ENCODE measurements around the gene PEAK1. TPM values are rescaled to one million over a fixed set of nuclear protein-coding genes. Genes with fewer than 3 reads are reported as not detected.

PEAK1 gene
- total and polyA plus RNA-seq, 2 donors (not counting 1 experiment from before 2014, with no cell fraction given): 61.0 to 91.8 TPM

- peaks cover 25% of the 10 kb centered on the region for H3K79me2 ChIP-seq (ENCODE audit: control insufficient read depth, insufficient read depth, low read length)
- H4K20me1 ChIP-seq (ENCODE audit: control insufficient read depth, extremely low read depth, insufficient read depth, low read length): no peaks in the 10 kb centered on the region
- no peaks in the 10 kb centered on the region for H3K36me3 ChIP-seq (ENCODE audit: control insufficient read depth, insufficient read depth, low read length)
- TF ChIP-seq EZH2 (IDR thresholded peaks at IDR 0.05; ENCODE audit: low read length, missing control alignments) (no peak), CTCF (conservative IDR thresholded peaks at IDR 0.05 in 1 of 2, IDR thresholded peaks at IDR 0.05 in 1 of 2; ENCODE audit: low read depth in 1 of 2, low read length in 2 of 2) (no peak)
- H3K4me1 ChIP-seq (ENCODE audit: control insufficient read depth, extremely low read depth, insufficient read depth, low read length): no peaks in the 10 kb centered on the region
- no peaks in the 10 kb centered on the region for H3K9me3 ChIP-seq (ENCODE audit: control insufficient read depth, insufficient read depth, low read depth, low read length)
- H3K4me2 ChIP-seq (ENCODE audit: extremely low read depth, insufficient read depth, low read length): no peak overlapping the region
- H3K9ac ChIP-seq (ENCODE audit: insufficient read depth, low read length): no peak overlapping the region
- no peak overlapping the region for H3K4me3 ChIP-seq (replicated peaks in 1 of 4; ENCODE audit: control extremely low read depth in 1 of 4, insufficient read depth in 1 of 4, low read depth in 3 of 4, low read length in 4 of 4)
- no peaks in the 10 kb centered on the region for H3K27me3 ChIP-seq (ENCODE audit: control insufficient read depth, insufficient read depth, low read length)
- H3K27ac ChIP-seq (ENCODE audit: insufficient read depth, low read length): no peak overlapping the region
- no peak for DNase-seq (ENCODE audit: low read depth in 2 of 2)
- no peak overlapping the region for H2AFZ ChIP-seq (ENCODE audit: low read length)
Measured at GRCh38 chr15:77354063-77354462, 65.8 kb downstream of the PEAK1 start.

- Histone ChIP-seq H3K36me3 (ENCODE audit: control insufficient read depth, insufficient read depth, low read length) (no peaks in the 10 kb centered on the region), H2AFZ (ENCODE audit: low read length) (no peak overlapping the region), H3K9ac (ENCODE audit: insufficient read depth, low read length) (no peak overlapping the region), H3K27ac (ENCODE audit: insufficient read depth, low read length) (no peak overlapping the region), H3K9me3 (ENCODE audit: control insufficient read depth, insufficient read depth, low read depth, low read length) (no peaks in the 10 kb centered on the region), H3K79me2 (ENCODE audit: control insufficient read depth, insufficient read depth, low read length) (peaks cover 23% of the 10 kb centered on the region), H3K4me1 (ENCODE audit: control insufficient read depth, extremely low read depth, insufficient read depth, low read length) (no peaks in the 10 kb centered on the region), H3K4me3 (replicated peaks in 1 of 4; ENCODE audit: control extremely low read depth in 1 of 4, insufficient read depth in 1 of 4, low read depth in 3 of 4, low read length in 4 of 4) (no peak overlapping the region), H3K27me3 (ENCODE audit: control insufficient read depth, insufficient read depth, low read length) (no peaks in the 10 kb centered on the region), H4K20me1 (ENCODE audit: control insufficient read depth, extremely low read depth, insufficient read depth, low read length) (no peaks in the 10 kb centered on the region), H3K4me2 (ENCODE audit: extremely low read depth, insufficient read depth, low read length) (peak overlapping the region; percentile 42)
- TF ChIP-seq CTCF (conservative IDR thresholded peaks at IDR 0.05 in 1 of 2, IDR thresholded peaks at IDR 0.05 in 1 of 2; ENCODE audit: low read depth in 1 of 2, low read length in 2 of 2) (no peak), EZH2 (IDR thresholded peaks at IDR 0.05; ENCODE audit: low read length, missing control alignments) (no peak)
- DNase-seq (ENCODE audit: low read depth in 2 of 2): peak in 1 of 2 donors; percentile 17
Measured at GRCh38 chr15:77352887-77353286, 67.0 kb downstream of the PEAK1 start.

GRCh38 chr15:77350792-77351191 is 69.1 kb downstream of the PEAK1 start:
- Histone ChIP-seq H3K4me3 (replicated peaks in 1 of 4; ENCODE audit: control extremely low read depth in 1 of 4, insufficient read depth in 1 of 4, low read depth in 3 of 4, low read length in 4 of 4) (no peak overlapping the region), H3K27me3 (ENCODE audit: control insufficient read depth, insufficient read depth, low read length) (no peaks in the 10 kb centered on the region), H3K9me3 (ENCODE audit: control insufficient read depth, insufficient read depth, low read depth, low read length) (no peaks in the 10 kb centered on the region), H3K79me2 (ENCODE audit: control insufficient read depth, insufficient read depth, low read length) (peaks cover 26% of the 10 kb centered on the region), H3K9ac (ENCODE audit: insufficient read depth, low read length) (no peak overlapping the region), H3K4me2 (ENCODE audit: extremely low read depth, insufficient read depth, low read length) (no peak overlapping the region), H4K20me1 (ENCODE audit: control insufficient read depth, extremely low read depth, insufficient read depth, low read length) (no peaks in the 10 kb centered on the region), H3K36me3 (ENCODE audit: control insufficient read depth, insufficient read depth, low read length) (no peaks in the 10 kb centered on the region), H2AFZ (ENCODE audit: low read length) (no peak overlapping the region), H3K4me1 (ENCODE audit: control insufficient read depth, extremely low read depth, insufficient read depth, low read length) (no peaks in the 10 kb centered on the region), H3K27ac (ENCODE audit: insufficient read depth, low read length) (no peak overlapping the region)
- no peak for TF ChIP-seq CTCF (conservative IDR thresholded peaks at IDR 0.05 in 1 of 2, IDR thresholded peaks at IDR 0.05 in 1 of 2; ENCODE audit: low read depth in 1 of 2, low read length in 2 of 2)
- no peak for TF ChIP-seq EZH2 (IDR thresholded peaks at IDR 0.05; ENCODE audit: low read length, missing control alignments)
- no peak for DNase-seq (ENCODE audit: low read depth in 2 of 2)

All from fibroblast of lung (primary cell).